DOHH2 (cell line): ENCODE results near the gene H1-8.
"Not testable (repeated sequence)": the region's sequence is repeated elsewhere in the genome, so short reads cannot be mapped to it uniquely, and the experiment has no call there.

Source experiments
- H3F3A ChIP-seq: fragments of 200-600 bp; sonication (generic), shearing (Covaris generic); 2 replicates; pipeline ENCODE4 v1.6.0; 2016; ENCODE audit warnings: antibody characterized with exemption, mild to moderate bottlenecking; ENCODE audit not compliant: control insufficient read depth, insufficient read depth
- H3K27ac ChIP-seq: fragments of 200-600 bp; sonication (generic); 2 replicates; pipeline ENCODE4 v1.5.1; 2014; ENCODE audit warnings: low read depth, mild to moderate bottlenecking, low read length, moderate library complexity
- H3K27me3 ChIP-seq: fragments of 200-600 bp; sonication (generic); 2 replicates; pipeline ENCODE4 v1.6.1; 2014; ENCODE audit warnings: mild to moderate bottlenecking, low read length, mixed read lengths; ENCODE audit not compliant: control insufficient read depth
- H3K36me3 ChIP-seq: fragments of 200-600 bp; sonication (generic); 2 replicates; pipeline ENCODE4 v1.6.1; 2014; ENCODE audit warnings: mild to moderate bottlenecking, low read length, moderate library complexity, mixed read lengths; ENCODE audit not compliant: control insufficient read depth
- H3K4me1 ChIP-seq: fragments of 200-600 bp; sonication (generic); 2 replicates; pipeline ENCODE4 v1.6.1; 2014; ENCODE audit warnings: mild to moderate bottlenecking, low read length, mixed read lengths; ENCODE audit not compliant: control insufficient read depth
- H3K4me2 ChIP-seq: fragments of 200-600 bp; sonication (generic); 2 replicates; pipeline ENCODE4 v1.6.0; 2014; ENCODE audit warnings: mild to moderate bottlenecking, low read length, moderate library complexity
- H3K4me3 ChIP-seq: fragments of 200-600 bp; sonication (generic); 2 replicates; pipeline ENCODE4 v1.5.1; 2014; ENCODE audit warnings: mild to moderate bottlenecking, low read length, mixed read lengths
- H3K79me2 ChIP-seq: fragments of 200-600 bp; sonication (generic); 2 replicates; pipeline ENCODE4 v1.6.1; 2014; ENCODE audit warnings: mild to moderate bottlenecking, low read length, mixed read lengths; ENCODE audit not compliant: control insufficient read depth
- H3K9me2 ChIP-seq: fragments of 200-600 bp; sonication (generic); replicated peaks from 2 replicates; pipeline ENCODE4 v1.6.1; 2014; ENCODE audit warnings: mild to moderate bottlenecking, low read length, mixed read lengths; ENCODE audit not compliant: control insufficient read depth
- H3K9me3 ChIP-seq: fragments of 200-600 bp; sonication (generic); 2 replicates; pipeline ENCODE4 v1.6.1; 2014; ENCODE audit warnings: antibody characterized with exemption, low read length, mixed read lengths; ENCODE audit not compliant: control insufficient read depth, insufficient read depth
- H4K20me1 ChIP-seq: fragments of 200-600 bp; sonication (generic); 2 replicates; pipeline ENCODE4 v1.6.0; 2014; ENCODE audit warnings: low read depth, mild to moderate bottlenecking, antibody characterized with exemption, low read length, moderate library complexity; ENCODE audit not compliant: control insufficient read depth, insufficient read depth
- CTCF ChIP-seq: fragments of 200-600 bp; sonication (generic); IDR thresholded peaks from one replicate; pipeline ENCODE4 v1.5.1; 2014; ENCODE audit warnings: antibody characterized with exemption, mild to moderate bottlenecking, low read depth, low read length; ENCODE audit not compliant: poor library complexity, severe bottlenecking
- EZH2phosphoT487 ChIP-seq: fragments of 200-600 bp; sonication (generic); IDR thresholded peaks from 2 replicates; pipeline ENCODE4 v1.6.1; 2017; ENCODE audit warnings: borderline replicate concordance, mild to moderate bottlenecking, antibody characterized with exemption, low read length, moderate library complexity, mixed read lengths

Gene H1-8

DNA sequence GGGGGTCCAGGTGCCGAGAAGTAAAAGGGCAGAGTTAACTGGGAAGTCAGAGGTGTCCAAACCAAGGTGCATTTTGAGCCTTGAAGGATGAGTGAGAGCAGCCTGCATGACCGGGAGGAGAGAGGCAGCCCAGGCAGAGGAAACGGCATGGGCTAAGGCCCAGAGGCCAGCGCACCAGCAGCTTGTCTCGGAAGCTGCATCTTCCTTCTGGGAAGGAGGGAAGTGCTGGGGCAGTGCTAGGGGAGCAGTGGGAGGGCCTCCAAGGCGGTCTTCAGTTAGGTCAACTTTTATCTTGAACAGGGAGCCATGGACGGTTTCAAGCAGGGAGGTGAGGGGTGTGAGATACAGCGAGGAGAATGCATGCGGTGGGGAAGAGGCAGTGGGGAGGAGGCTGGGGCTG lies 1.0 kb downstream of the H1-8 start:
- Histone ChIP-seq H3K27me3 (no peaks in the 10 kb centered on the region), H4K20me1 (no peaks in the 10 kb centered on the region), H3K4me2 (no peak overlapping the region), H3K4me1 (no peaks in the 10 kb centered on the region), H3K9me3 (no peaks in the 10 kb centered on the region), H3K4me3 (no peak overlapping the region), H3F3A (no peaks in the 10 kb centered on the region), H3K27ac (no peak overlapping the region), H3K36me3 (no peaks in the 10 kb centered on the region), H3K79me2 (no peaks in the 10 kb centered on the region), H3K9me2 (no peaks in the 10 kb centered on the region)
- TF ChIP-seq CTCF, result no peak
- TF ChIP-seq EZH2phosphoT487, result no peak

DNA sequence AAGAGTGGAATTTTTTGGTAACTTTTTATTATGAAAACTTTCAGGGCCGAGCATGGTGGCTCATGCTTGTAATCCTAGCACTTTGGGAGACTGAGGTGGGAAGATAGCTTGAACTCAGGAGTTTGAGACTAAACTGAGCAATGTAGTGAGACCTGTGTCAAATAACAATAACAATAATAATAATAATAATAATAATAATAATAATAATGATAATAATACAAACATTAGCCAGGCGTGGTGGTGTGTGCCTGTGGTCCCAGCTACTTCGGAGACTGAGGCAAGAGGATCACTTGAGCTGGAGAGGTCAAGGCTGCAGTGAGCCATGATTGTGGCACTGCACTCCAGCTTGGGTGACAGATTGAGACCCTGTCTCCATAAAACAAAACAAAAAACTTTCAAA lies 3.0 kb downstream of the H1-8 start:
- H3K4me3 ChIP-seq, H3K79me2 ChIP-seq, H3F3A ChIP-seq: not testable (repeated sequence)

GRCh38 chr3:129547241-129547640 lies 4.3 kb downstream of the H1-8 start:
- Histone ChIP-seq H3K27ac (no peak overlapping the region), H3F3A (no peaks in the 10 kb centered on the region), H3K4me3 (no peak overlapping the region), H3K79me2 (no peaks in the 10 kb centered on the region), H3K9me2 (no peaks in the 10 kb centered on the region), H4K20me1 (no peaks in the 10 kb centered on the region), H3K36me3 (no peaks in the 10 kb centered on the region), H3K9me3 (no peaks in the 10 kb centered on the region), H3K27me3 (no peaks in the 10 kb centered on the region), H3K4me1 (no peaks in the 10 kb centered on the region), H3K4me2 (no peak overlapping the region)
- TF ChIP-seq EZH2phosphoT487 (no peak), CTCF (no peak)

More for the DNA sequence above, 3.0 kb downstream of the H1-8 start:
- not testable (repeated sequence) for H3K9me3 ChIP-seq, H3K9me2 ChIP-seq, H3K27me3 ChIP-seq, H4K20me1 ChIP-seq, H3K27ac ChIP-seq, H3K4me2 ChIP-seq, H3K36me3 ChIP-seq, H3K4me1 ChIP-seq

- no peaks in the 10 kb centered on the region for H3K9me2 ChIP-seq
- H3K4me1 ChIP-seq, result no peaks in the 10 kb centered on the region
- no peaks in the 10 kb centered on the region for H3K79me2 ChIP-seq
- TF ChIP-seq CTCF, result no peak
- no peak for TF ChIP-seq EZH2phosphoT487
- no peak overlapping the region for H3K4me2 ChIP-seq
- no peaks in the 10 kb centered on the region for H4K20me1 ChIP-seq
- no peaks in the 10 kb centered on the region for H3K9me3 ChIP-seq
- no peaks in the 10 kb centered on the region for H3K27me3 ChIP-seq
- H3F3A ChIP-seq, result no peaks in the 10 kb centered on the region
- H3K27ac ChIP-seq, result no peak overlapping the region
- H3K4me3 ChIP-seq, result no peak overlapping the region
- H3K36me3 ChIP-seq, result no peaks in the 10 kb centered on the region
Observed at GRCh38 chr3:129548104-129548965, 5.4 kb downstream of the H1-8 start.
